Brain microvascular endothelial cell (primary cell): Measurements from ENCODE around the gene PTPRN2.

Experiments
- DNase-seq: peaks from one replicate; pipeline ENCODE4 v3.0.0-alpha.2; 2020
- H3K27ac ChIP-seq: fragments of 250-450 bp; sonication (Bioruptor Pico); 2 replicates; pipeline ENCODE4 v1.5.1; 2020; ENCODE audit warnings: mild to moderate bottlenecking, moderate library complexity
- H3K27me3 ChIP-seq: fragments of 250-450 bp; sonication (Bioruptor Pico); replicated peaks from 2 replicates; pipeline ENCODE4 v1.5.1; 2020; ENCODE audit warnings: mild to moderate bottlenecking
- H3K36me3 ChIP-seq: fragments of 250-450 bp; sonication (Bioruptor Pico); replicated peaks from 2 replicates; pipeline ENCODE4 v1.5.1; 2020; ENCODE audit warnings: mild to moderate bottlenecking
- H3K4me3 ChIP-seq: 2 replicates; pipeline ENCODE4 v1.5.1; 2011; ENCODE audit warnings: low read depth, mild to moderate bottlenecking, control low read depth, low read length, moderate library complexity
- CTCF ChIP-seq: IDR thresholded peaks from 2 replicates; pipeline ENCODE4 v1.5.1; 2011; ENCODE audit warnings: low read depth, mild to moderate bottlenecking, moderate library complexity, low read length, control low read depth, inconsistent platforms; ENCODE audit errors: missing control alignments
- in situ Hi-C: cut with HindIII; loops from 2 replicates; pipeline ENCODE4 v1.10.0; 2017; ENCODE audit warnings: low sequenced_read_pairs, low pct_ligation_motif_present

PTPRN2 gene

GRCh38 chr7:158032561-158033115 lies 555.0 kb downstream of the PTPRN2 start:
- Histone ChIP-seq H3K36me3 (no peaks in the 10 kb centered on the region), H3K27me3 (no peaks in the 10 kb centered on the region), H3K4me3 (no peak overlapping the region), H3K27ac (no peak overlapping the region)
- no peak for DNase-seq
- in situ Hi-C loops, result no loop called here
- TF ChIP-seq CTCF, result no peak

GRCh38 chr7:158031867-158032308 lies 555.7 kb downstream of the PTPRN2 start:
- in situ Hi-C loops, result no loop called here
- no peak for DNase-seq
- H3K27ac ChIP-seq, result no peak overlapping the region
- no peak overlapping the region for H3K4me3 ChIP-seq
- H3K27me3 ChIP-seq, result no peaks in the 10 kb centered on the region
- no peak for TF ChIP-seq CTCF
- H3K36me3 ChIP-seq, result no peaks in the 10 kb centered on the region

DNA sequence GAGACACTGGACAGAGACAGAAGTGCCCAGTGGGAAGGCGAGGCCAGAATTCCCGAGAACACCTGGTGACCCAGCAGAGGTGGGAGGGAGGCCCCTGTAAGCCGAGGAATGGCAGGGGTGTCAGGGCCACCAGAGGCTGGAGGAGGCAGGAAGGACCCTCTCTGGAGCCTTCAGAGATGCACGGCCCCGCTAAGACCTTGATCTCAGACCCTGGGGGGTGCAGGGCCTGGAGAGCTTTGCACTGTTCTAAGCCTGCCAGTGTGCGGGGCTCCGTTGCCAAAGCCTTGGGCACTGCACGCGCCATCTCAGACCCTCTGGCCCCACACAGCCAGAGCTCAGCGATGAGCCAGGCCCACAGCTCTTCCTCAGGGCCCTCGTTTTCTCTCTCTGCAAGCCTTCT lies 557.1 kb downstream of the PTPRN2 start:
- no peak for DNase-seq
- Histone ChIP-seq H3K36me3 (no peaks in the 10 kb centered on the region), H3K27ac (no peak overlapping the region), H3K27me3 (no peaks in the 10 kb centered on the region), H3K4me3 (no peak overlapping the region)
- in situ Hi-C loops, result no loop called here
- TF ChIP-seq CTCF, result no peak

GRCh38 chr7:158030071-158030470 lies 557.6 kb downstream of the PTPRN2 start:
- Histone ChIP-seq H3K27me3 (no peaks in the 10 kb centered on the region), H3K4me3 (no peak overlapping the region), H3K27ac (no peak overlapping the region), H3K36me3 (no peaks in the 10 kb centered on the region)
- no peak for DNase-seq
- in situ Hi-C loops, result no loop called here
- no peak for TF ChIP-seq CTCF

DNA sequence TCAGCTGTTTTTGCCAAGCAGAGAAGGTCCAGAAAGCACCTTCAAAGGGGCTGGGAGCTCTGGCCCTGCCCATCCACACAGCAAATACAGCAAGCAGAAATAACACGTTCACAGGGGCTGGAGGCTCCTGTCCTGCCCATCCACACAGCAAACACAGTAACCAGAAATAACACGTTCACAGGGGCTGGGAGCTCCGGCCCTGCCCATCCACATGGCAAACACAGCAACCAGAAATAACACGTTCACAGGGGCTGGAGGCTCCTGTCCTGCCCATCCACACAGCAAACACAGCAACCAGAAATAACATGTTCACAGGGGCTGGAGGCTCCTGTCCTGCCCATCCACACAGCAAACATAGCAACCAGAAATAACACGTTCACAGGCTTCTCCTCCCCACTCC lies 558.1 kb downstream of the PTPRN2 start:
- Histone ChIP-seq H3K36me3 (no peaks in the 10 kb centered on the region), H3K27me3 (no peaks in the 10 kb centered on the region), H3K27ac (no peak overlapping the region), H3K4me3 (no peak overlapping the region)
- in situ Hi-C loops, result no loop called here
- DNase-seq, result no peak
- TF ChIP-seq CTCF, result no peak

GRCh38 chr7:158028971-158029370 lies 558.7 kb downstream of the PTPRN2 start:
- no peaks in the 10 kb centered on the region for H3K27me3 ChIP-seq
- no peak for DNase-seq
- H3K36me3 ChIP-seq, result no peaks in the 10 kb centered on the region
- no peak overlapping the region for H3K27ac ChIP-seq
- no peak for TF ChIP-seq CTCF
- no peak overlapping the region for H3K4me3 ChIP-seq
- in situ Hi-C loops, result no loop called here
